ENCODE measurements around the gene BEAN1.

DNA sequence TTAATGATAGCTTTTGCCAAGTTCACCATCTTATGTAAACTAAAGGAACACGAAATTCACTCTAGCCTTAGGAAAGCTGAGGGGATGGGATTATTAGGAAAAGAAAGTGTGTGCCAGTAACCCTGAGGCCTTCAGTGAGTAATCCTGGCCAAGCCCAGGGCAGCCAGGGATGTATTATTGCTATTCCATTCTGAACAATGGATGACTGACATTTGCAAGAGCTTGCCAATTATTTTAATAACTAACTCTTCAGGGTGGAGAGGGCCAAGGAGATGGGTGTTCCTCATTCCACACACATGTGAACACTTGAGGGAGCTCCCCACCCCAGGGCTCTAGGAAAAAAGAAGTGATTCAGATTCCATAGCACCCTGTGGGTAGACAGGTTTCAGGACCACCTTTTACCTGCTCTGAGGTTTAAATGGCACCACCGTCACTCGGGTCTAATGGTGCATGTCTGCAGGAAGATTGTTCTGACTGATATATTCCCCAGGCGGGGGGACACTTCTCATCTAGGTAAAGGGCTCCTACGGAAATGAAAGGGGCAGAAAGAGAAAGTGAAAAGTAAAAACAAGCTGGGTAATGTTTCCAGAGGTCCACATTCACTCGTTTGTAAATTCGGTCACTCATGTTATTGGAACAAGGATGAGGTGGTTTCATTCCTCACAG lies 81.3 kb downstream of the BEAN1 start:
- TF ChIP-seq, protein P1, sequence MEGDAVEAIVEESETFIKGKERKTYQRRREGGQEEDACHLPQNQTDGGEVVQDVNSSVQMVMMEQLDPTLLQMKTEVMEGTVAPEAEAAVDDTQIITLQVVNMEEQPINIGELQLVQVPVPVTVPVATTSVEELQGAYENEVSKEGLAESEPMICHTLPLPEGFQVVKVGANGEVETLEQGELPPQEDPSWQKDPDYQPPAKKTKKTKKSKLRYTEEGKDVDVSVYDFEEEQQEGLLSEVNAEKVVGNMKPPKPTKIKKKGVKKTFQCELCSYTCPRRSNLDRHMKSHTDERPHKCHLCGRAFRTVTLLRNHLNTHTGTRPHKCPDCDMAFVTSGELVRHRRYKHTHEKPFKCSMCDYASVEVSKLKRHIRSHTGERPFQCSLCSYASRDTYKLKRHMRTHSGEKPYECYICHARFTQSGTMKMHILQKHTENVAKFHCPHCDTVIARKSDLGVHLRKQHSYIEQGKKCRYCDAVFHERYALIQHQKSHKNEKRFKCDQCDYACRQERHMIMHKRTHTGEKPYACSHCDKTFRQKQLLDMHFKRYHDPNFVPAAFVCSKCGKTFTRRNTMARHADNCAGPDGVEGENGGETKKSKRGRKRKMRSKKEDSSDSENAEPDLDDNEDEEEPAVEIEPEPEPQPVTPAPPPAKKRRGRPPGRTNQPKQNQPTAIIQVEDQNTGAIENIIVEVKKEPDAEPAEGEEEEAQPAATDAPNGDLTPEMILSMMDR (IDR thresholded peaks at IDR 0.05), result no peak
- TF ChIP-seq POLR2A (IDR thresholded peaks at IDR 0.05), result no peak
